ENCODE measurements around the gene LBHD2. TPM values are rescaled to one million over a fixed set of nuclear protein-coding genes. Genes with fewer than 3 reads are reported as not detected.

Gene LBHD2
- total and polyA plus RNA-seq, 2 of the 13 experiments (the other 11 are each of a cell fraction or from before 2014, with no cell fraction given): 0.67 to 1.00 TPM

DNA sequence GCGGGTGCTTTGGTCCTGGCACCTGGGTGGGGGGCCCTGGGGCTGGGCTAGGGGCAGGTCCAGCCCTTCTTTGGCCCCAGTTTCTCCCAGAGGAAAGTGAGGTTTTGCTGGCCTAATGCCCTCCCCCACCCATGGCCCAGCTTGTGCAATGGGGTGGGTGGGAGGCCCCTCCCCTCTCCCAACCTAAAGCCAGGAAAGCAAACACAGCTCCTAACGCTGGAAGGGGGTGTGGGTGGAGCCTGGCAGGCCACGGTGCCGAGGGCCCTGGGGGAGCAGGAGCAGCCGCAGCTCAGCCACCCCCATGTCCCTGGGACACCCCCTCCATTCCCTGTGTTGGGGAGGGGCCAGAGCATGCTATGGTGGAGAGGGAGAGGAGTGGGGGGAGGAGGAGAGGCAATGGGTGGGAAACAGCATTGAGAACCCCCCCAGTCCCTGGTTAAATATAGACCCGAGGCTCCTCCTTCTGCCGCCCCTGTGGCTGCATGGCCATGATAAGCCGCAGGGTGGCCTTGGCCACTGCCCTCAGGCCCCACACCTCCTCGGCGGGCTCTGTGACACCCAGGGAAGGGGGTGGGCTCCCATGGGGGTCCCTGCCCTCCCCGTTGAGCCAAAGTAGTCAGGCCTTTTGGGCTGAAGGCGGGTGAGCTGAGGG is 15.2 kb downstream of the LBHD2 start (continued):
- TF ChIP-seq, protein P1, sequence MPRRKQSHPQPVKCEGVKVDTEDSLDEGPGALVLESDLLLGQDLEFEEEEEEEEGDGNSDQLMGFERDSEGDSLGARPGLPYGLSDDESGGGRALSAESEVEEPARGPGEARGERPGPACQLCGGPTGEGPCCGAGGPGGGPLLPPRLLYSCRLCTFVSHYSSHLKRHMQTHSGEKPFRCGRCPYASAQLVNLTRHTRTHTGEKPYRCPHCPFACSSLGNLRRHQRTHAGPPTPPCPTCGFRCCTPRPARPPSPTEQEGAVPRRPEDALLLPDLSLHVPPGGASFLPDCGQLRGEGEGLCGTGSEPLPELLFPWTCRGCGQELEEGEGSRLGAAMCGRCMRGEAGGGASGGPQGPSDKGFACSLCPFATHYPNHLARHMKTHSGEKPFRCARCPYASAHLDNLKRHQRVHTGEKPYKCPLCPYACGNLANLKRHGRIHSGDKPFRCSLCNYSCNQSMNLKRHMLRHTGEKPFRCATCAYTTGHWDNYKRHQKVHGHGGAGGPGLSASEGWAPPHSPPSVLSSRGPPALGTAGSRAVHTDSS (CRISPR knock-in tag; conservative IDR thresholded peaks at IDR 0.05): no peak
- TF ChIP-seq ZNF232 (CRISPR knock-in tag; IDR thresholded peaks at IDR 0.05; ENCODE audit: borderline replicate concordance) (peak; percentile 87; the same call in 1 of the 2 replicates), FOXA1 (IDR thresholded peaks at IDR 0.05) (no peak), FOXA1 (CRISPR knock-in tag; IDR thresholded peaks at IDR 0.05) (peak; percentile 81), REL (CRISPR knock-in tag; conservative IDR thresholded peaks at IDR 0.05) (no peak; the same call in 1 of the 2 replicates), SOX5 (CRISPR knock-in tag; IDR thresholded peaks at IDR 0.05; ENCODE audit: borderline replicate concordance) (peak; percentile 80; the same call in 1 of the 2 replicates), ZNF124 (CRISPR knock-in tag; IDR thresholded peaks at IDR 0.05) (0 out of 2 replicates have a peak, but pooled peaks have one; percentile 68), ZNF615 (CRISPR knock-in tag; IDR thresholded peaks at IDR 0.05; ENCODE audit: borderline replicate concordance) (no peak), RARG (CRISPR knock-in tag; IDR thresholded peaks at IDR 0.05; ENCODE audit: low read depth) (no peak), PTBP1 (IDR thresholded peaks at IDR 0.05; ENCODE audit: low read depth, low read length, poor library complexity, severe bottlenecking) (no peak)
- TF ChIP-seq, protein P2, sequence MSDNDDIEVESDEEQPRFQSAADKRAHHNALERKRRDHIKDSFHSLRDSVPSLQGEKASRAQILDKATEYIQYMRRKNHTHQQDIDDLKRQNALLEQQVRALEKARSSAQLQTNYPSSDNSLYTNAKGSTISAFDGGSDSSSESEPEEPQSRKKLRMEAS (IDR thresholded peaks at IDR 0.05): peak; percentile 88
- TF ChIP-seq, protein P3, sequence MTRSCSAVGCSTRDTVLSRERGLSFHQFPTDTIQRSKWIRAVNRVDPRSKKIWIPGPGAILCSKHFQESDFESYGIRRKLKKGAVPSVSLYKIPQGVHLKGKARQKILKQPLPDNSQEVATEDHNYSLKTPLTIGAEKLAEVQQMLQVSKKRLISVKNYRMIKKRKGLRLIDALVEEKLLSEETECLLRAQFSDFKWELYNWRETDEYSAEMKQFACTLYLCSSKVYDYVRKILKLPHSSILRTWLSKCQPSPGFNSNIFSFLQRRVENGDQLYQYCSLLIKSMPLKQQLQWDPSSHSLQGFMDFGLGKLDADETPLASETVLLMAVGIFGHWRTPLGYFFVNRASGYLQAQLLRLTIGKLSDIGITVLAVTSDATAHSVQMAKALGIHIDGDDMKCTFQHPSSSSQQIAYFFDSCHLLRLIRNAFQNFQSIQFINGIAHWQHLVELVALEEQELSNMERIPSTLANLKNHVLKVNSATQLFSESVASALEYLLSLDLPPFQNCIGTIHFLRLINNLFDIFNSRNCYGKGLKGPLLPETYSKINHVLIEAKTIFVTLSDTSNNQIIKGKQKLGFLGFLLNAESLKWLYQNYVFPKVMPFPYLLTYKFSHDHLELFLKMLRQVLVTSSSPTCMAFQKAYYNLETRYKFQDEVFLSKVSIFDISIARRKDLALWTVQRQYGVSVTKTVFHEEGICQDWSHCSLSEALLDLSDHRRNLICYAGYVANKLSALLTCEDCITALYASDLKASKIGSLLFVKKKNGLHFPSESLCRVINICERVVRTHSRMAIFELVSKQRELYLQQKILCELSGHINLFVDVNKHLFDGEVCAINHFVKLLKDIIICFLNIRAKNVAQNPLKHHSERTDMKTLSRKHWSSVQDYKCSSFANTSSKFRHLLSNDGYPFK (CRISPR knock-in tag; IDR thresholded peaks at IDR 0.05; ENCODE audit: borderline replicate concordance): no peak; the same call in 1 of the 2 replicates
- TF ChIP-seq, protein P4, sequence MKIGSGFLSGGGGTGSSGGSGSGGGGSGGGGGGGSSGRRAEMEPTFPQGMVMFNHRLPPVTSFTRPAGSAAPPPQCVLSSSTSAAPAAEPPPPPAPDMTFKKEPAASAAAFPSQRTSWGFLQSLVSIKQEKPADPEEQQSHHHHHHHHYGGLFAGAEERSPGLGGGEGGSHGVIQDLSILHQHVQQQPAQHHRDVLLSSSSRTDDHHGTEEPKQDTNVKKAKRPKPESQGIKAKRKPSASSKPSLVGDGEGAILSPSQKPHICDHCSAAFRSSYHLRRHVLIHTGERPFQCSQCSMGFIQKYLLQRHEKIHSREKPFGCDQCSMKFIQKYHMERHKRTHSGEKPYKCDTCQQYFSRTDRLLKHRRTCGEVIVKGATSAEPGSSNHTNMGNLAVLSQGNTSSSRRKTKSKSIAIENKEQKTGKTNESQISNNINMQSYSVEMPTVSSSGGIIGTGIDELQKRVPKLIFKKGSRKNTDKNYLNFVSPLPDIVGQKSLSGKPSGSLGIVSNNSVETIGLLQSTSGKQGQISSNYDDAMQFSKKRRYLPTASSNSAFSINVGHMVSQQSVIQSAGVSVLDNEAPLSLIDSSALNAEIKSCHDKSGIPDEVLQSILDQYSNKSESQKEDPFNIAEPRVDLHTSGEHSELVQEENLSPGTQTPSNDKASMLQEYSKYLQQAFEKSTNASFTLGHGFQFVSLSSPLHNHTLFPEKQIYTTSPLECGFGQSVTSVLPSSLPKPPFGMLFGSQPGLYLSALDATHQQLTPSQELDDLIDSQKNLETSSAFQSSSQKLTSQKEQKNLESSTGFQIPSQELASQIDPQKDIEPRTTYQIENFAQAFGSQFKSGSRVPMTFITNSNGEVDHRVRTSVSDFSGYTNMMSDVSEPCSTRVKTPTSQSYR (CRISPR knock-in tag; IDR thresholded peaks at IDR 0.05; ENCODE audit: borderline replicate concordance): peak; percentile 97
- TF ChIP-seq, protein P5, sequence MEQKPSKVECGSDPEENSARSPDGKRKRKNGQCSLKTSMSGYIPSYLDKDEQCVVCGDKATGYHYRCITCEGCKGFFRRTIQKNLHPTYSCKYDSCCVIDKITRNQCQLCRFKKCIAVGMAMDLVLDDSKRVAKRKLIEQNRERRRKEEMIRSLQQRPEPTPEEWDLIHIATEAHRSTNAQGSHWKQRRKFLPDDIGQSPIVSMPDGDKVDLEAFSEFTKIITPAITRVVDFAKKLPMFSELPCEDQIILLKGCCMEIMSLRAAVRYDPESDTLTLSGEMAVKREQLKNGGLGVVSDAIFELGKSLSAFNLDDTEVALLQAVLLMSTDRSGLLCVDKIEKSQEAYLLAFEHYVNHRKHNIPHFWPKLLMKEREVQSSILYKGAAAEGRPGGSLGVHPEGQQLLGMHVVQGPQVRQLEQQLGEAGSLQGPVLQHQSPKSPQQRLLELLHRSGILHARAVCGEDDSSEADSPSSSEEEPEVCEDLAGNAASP (CRISPR knock-in tag; IDR thresholded peaks at IDR 0.05; ENCODE audit: borderline replicate concordance): peak; percentile 66; the same call in 1 of the 2 replicates
- TF ChIP-seq, protein P6, sequence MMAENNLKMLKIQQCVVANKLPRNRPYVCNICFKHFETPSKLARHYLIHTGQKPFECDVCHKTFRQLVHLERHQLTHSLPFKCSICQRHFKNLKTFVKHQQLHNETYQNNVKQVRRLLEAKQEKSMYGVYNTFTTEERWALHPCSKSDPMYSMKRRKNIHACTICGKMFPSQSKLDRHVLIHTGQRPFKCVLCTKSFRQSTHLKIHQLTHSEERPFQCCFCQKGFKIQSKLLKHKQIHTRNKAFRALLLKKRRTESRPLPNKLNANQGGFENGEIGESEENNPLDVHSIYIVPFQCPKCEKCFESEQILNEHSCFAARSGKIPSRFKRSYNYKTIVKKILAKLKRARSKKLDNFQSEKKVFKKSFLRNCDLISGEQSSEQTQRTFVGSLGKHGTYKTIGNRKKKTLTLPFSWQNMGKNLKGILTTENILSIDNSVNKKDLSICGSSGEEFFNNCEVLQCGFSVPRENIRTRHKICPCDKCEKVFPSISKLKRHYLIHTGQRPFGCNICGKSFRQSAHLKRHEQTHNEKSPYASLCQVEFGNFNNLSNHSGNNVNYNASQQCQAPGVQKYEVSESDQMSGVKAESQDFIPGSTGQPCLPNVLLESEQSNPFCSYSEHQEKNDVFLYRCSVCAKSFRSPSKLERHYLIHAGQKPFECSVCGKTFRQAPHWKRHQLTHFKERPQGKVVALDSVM (CRISPR knock-in tag; IDR thresholded peaks at IDR 0.05): 0 out of 2 replicates have a peak, but pooled peaks have one; percentile 32
